HG03565 (cell line): ENCODE results near the gene PDZD4.

ENCODE experiments used
- ATAC-seq: cut with Tn5 transposase; IDR thresholded peaks from one replicate; pipeline ENCODE4 v1.9.1; 2021; ENCODE audit warnings: mild to moderate bottlenecking, moderate library complexity; ENCODE audit not compliant: unreplicated experiment

The PDZD4 gene

DNA sequence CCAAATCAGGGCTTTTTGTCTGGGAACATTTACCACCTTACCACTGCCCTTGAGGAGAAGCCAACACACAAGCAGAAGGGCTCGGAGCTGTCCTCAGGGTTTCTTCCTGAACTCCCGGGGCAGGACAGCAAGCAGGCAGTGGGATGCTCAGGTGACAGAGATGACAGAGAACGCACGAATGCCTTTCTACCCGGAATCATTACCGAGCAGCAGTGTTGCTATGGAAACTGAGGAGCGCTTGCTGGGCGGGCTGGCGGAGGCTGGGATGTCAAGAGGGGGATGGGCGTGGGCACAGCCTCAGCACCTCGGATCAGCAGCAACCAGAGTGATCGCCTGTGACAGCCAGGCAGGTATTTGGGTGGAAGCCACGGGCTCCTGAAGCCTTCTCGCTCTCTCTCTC lies 18.1 kb downstream of the PDZD4 start:
- ATAC-seq: no peak

DNA sequence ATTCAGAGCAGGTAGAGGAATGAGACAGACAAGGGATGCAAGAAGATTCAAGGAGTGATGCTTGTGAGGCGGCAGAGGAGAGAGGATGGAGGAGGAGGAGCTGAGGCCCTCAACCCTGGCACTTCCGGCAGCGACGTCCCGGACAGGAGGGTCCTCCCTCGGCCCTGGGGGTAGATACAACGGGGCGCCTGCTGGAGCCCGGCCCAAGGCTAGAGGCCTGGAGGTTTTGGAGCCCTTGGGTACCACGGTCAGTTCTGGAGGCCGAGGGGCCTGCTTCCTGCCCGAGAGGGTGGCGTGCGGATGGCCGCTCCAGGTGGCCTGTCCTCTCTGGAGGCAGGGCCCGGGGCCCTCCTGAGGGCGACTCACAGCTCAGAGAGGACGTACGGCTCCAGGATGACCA lies 22.4 kb downstream of the PDZD4 start:
- no peak for ATAC-seq

DNA sequence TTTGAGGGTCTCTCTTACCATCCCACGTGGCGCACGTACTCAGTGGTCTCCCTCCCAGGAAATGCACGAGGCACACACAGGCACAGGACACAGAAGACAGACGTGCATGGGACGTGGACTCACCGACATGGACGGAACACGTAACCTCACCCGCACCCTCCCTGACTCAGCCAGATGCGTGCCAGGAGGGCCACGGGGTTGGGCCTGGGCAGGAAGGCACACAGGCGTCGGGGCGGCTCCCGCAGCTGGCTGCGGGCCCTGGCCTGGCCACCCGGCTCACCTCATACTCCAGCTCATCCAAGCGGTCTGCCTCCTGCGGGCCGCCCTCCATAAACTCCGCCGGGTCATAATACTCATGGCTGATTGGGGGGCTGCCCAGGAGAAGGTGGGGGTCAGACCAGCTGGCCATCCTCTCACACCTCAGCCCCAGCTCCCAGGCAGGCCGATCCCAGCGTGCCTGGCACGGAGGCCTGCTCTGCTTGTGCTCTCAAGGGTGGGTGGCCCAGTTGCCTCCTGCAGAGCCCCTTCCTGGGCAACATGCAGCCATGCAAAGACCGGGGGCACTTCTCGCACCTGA lies 23.3 kb downstream of the PDZD4 start:
- ATAC-seq: no peak

DNA sequence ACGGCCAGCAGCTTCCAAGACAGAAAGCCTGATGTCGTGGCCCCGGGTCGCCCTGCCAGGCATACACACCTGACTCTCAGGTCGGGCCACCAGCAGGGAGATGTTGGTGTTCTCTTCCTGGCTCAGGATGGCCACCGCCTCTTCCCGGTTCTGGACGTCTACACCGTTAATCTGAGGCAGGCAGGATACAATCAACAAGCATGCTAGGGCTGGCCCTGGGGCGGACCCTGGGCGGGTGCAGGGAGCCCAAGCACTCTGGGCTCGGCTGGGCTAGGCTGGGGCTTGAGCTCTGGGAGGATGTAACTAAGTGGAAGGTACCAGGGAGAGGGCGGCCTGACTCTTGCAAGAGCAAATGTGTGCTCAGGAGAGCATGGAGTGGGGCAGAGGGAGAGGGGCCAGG lies 24.9 kb downstream of the PDZD4 start:
- ATAC-seq: no peak

DNA sequence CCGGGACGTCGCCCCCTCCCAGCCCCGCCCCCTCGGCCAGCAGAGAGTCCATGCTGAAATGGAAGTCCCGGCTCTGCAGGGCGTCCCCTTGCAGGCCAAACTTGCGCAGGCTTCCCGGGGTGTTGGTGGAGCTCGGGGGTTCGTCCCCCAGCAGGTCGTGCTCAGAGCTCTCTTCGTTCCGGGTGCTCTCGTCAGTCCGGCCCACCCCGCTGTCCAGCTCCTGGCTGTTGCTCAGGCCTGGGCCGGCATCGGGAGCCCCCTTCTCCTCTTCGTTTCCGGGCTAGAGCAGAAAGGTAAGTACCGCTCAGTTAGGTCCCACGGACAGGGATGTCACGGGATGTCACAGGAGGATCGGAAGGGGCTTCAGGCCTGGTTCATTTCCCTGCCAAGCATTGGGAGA lies 25.7 kb downstream of the PDZD4 start:
- ATAC-seq: no peak

DNA sequence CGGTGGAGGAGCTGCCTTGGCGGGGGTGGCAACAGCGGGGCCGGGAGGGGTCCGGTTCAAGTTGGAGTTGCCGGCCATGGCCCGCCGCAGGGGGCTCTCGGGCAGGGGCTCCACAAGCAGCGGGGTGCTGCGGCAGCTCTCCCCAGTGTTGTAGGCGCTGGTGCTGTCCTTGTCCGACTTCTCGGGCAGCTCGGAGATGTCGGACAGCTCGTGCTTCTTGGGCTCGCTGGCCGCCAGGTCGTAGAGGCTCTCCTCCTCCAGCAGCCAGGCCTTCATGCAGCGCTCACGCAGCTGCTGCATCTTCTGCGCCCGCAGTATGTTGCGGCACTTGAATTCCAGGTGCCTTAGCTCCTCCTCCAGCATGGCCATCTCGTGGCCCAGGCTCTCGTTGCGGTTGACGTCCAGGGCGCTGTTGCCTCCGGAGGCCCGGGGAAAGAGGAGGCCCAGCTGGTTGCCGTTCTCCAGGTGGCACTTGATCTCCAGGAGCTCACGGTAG lies 26.2 kb downstream of the PDZD4 start:
- no peak for ATAC-seq

DNA sequence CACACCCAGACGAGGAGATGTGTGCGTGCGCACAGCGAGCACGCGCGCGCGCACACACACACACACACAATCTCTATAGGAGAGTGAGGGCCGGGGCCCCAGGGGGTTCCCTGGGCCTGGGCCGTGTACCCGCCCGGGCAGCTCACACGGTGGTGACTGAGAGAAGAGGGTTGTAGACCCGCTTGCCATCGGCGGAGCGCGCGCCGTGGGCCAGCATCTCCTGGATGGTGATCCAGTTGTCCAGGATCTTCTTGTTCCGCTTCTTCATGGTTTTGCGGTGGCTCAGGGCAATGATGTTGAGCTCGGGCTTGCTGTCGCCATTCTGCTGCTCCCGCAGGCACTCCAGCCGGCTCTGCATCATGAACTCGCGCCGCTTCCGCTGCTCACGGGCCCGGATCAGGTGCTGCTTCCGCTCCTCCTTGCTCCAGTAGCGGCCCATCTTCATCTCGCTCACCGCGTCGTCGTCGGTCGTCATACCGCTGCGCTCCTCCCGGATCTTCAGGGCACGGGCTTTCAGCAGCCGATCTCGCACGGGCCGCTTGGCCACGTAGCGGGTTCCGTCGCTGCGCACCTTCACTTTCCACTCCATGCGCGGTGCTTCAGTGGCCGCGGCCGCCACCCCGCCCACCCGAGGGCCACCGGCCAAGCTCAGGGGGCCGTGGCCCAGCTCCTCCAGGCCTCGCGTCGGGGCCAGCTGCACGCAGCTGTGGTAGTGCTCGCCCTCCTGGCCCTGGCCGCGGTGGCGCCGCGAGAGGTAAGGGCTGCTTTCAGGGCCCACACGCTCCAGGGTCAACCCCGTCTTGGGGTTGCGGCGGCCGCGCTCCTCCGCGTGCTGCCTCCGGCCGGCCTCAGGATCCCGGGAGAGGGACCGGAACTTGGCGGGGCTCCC lies 26.9 kb downstream of the PDZD4 start:
- ATAC-seq: no peak

DNA sequence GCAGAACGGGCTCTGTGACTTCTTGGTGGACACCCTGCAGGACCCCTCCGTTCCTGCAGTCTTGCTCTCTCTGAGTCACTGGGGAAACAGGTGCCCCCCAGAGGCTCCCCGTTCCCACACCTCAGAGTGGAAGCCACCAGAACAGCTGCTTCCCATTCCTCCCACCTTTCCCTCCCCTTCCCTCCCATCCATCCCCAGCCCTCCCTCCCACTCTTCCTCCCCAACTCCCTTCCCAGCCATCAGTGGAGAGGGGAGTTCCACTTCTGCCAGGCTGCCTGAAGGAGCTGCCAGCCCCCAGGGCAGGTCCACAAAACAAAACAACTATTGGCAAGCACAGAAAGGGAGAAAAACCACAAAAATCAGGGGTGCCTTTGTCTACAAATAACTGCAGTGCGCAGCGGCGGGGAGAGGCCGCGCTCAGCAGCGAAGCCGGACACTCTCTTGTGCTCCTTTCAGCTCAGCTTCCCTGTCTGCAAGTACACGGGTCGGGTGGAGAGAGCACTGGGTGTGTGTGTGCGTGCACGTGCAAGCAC lies 27.8 kb downstream of the PDZD4 start:
- no peak for ATAC-seq

DNA sequence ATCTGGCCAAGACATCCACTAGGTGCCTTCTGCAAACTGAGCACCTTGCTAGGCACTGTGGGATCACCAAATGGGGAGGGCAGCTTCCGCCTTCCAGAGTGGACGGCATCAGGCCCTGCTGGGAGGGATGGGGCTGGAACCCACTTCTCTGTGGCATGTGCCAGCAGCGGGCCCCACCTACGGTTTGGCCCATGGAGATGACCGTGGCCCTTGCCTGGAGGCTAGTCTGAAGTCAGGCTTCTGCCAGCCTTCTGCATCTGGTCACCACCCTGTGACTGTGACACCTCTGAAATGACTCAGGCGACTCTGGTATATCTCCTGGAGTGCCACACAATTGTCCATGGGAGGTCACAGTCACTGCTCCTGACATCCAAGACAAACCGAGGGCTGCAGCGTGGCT lies 28.7 kb downstream of the PDZD4 start:
- no peak for ATAC-seq

DNA sequence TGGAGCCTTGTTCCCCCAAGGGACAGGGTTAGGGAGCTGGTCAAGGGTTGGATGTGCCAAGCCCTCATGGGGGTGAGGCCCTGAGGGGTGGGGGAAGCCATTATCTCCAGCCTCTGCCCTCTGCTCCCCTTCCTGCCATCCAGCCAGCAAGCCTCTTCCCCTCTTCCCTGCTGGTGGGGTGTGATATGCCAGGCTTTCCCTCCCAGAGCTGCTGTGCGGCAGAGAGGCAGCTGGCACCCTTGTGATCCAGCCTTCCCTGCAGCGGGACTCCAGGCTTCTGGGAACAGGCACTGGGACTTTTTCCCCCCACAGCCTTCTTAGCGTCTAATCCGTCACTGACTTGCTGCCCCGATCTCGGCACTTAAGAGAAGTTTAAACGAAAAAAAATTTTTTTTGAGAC lies 29.6 kb downstream of the PDZD4 start:
- ATAC-seq: no peak

DNA sequence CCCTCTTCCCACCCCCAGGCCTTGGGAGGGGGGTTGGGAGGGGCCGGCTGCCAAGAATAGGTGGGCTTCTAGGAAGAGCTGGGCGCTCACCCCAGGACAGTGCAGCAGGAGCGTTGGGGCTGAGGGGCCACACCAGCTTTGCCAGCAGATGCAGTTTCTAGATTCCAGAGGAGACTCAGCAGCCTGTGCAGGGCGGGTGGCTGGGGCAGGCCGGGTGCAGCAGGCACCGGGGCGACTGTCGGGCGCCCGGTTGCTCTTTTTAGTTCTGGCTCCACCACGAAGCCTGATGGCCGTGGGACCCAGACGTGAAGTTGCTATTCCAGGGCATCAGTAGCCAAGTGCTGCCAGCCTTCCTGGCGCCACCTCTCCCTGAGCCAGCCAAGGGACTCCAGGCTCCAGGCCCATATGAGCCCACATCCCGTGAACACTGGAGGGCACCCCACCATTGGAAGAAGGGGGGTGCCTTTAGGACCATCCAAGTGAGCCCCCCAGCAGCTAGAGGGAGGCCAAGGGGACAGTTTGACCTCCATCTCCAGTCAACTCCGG lies 30.1 kb downstream of the PDZD4 start:
- ATAC-seq: no peak

DNA sequence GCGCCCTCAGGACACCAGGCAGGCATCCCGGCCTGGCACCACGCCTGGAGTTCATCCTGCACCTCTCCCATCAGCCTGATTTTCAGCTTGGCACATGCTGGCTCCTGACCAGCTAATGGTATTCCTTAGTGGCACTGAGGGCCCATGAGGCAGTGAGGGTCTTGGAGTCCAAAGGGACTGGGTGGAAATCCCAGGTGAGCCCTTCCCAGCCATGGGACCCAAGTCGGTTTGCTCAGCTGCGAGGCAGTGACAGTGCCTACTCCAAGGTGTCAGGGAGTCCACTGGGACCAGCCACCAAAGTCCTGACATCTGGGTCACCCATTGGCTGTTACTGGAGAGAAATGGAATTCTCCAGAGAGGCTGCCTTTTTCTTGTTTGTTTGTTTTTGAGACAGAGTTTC lies 31.0 kb downstream of the PDZD4 start:
- ATAC-seq: no peak

DNA sequence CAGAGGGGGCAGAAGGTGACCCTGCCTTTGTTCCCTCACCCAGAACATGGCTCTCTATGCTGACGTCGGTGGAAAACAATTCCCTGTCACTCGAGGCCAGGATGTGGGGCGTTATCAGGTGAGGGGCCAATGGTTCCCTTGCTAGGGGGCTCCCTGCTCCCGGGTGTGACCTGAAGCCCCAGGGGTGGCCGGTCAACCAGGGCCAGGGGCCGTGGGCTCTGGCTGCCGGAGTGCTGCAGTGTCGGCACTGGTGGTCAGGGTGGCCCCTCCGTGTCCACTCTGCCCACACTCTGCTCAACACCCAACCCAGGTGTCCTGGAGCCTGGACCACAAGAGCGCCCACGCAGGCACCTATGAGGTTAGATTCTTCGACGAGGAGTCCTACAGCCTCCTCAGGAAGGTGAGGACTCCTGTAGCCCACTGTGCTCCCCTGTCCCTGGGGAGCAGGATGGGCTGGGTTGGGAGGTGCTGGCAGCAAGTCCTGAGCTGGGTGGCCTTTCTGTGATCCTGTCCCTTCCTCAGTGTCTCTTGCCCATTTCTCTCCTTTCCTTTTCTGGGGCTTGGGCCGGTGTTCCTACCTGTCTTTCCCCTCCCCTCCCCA lies 32.8 kb downstream of the PDZD4 start:
- no peak for ATAC-seq

DNA sequence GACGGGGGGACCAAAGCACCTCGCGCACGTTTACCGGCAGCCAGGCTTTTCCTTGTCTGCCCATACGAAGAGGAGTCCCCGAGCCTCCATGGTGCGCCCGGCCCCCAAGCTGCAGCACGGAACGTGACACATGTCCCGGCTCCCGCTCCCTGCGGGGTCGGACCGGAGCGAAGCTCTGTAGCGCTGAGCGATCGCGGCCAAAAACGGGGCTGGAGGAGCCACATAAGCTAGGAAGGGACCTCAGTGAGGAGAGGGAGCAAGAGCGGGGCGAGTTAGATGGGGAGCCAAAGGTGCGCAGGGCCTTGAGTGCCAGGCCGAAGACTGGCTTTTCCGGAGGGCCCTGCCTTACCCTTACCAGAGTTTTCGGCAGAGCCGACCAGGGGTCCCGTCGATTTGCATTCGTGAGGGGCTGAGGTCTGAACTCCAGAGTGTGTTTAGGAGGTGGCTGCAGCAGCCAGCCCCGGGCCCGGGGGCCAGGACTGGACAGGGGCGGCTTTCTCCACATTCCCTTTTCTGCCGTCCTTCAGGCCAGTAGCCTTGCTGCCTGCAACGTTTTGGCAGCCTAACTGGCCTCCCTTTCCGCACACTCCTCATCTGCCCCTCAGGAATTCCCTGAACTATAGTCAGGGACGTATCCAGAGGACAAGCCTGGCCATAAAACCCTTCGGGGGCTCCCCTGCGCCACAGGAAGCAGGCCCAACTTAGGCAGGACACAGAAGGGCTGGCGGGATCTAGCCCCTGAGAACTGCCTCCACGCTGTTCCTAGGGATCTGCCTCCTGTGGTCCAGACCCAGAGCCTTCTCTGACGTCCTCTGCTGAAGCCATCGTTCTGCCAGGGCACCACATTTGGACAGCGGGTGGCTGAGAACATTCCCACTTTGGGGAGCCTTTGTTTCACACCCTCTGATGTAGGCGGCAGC lies 35.2 kb downstream of the PDZD4 start:
- no peak for ATAC-seq

DNA sequence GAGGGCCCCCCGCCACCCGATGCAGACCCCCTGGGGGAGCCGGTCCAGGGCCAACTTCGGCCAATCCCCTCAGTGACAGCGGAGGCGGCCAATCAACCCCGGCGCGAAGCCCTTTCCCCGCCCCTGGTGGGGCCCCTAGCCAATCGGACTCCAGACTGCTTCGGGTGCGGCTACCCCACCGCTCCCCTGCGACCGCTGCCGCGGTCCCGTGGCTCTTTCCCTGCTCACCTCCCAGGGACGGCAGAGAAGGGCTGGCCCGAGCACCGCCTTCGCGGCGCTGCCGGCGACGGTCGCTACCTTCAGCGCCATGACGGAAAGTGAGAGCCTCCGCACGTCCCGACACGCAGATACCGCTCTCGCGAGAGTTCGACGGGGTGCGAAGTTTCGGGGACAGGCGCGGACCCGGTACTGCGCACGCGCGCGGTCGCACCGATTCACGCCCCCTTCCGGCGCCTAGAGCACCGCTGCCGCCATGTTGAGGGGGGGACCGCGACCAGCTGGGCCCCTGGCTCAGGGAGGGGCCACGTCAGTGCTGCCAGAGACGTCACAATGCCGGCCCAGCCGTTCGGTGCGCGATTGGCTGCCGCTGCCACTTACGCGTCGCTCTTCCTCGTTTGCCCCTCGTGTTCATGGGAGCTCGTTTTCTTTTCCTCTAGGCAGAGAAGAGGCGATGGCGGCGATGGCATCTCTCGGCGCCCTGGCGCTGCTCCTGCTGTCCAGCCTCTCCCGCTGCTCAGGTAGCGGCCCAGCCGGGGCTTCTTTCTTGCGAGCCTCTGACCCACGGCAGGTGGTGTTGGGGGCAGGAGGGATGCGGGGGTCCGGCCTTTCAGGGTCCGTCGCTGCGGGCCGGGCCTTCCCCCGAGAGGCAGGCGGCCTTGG lies 36.1 kb downstream of the PDZD4 start, which contains the start of the genes IDH3G and SSR4:
IDH3G (minus strand) TSS at position 358 of the 879 bp plus-strand sequence; CDS start at position 309, 49 bp downstream.
SSR4 (plus strand) TSS at position 651 of the 879 bp plus-strand sequence; CDS start at position 671, 20 bp downstream.
- ATAC-seq: peak; percentile 86

DNA sequence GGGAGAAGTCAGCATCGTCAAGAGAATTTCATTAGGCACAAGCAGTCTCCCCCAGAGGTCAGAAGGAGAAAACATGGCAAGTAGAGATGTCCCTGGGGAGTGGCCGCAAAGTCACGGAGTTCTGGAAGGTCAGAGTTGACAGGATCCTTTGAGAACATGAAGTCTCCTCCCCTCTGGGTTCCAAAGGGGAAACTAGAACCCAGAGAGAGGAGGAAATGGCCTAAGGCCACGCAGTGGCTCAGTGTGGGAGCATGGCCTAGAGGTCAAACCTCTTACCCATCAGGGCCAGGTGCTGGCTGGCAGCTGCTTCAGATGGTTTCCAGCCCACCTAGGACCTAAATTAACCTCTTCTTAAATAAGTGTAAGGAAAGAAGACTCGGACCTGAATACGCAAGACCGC lies 37.1 kb downstream of the PDZD4 start:
- ATAC-seq: no peak

DNA sequence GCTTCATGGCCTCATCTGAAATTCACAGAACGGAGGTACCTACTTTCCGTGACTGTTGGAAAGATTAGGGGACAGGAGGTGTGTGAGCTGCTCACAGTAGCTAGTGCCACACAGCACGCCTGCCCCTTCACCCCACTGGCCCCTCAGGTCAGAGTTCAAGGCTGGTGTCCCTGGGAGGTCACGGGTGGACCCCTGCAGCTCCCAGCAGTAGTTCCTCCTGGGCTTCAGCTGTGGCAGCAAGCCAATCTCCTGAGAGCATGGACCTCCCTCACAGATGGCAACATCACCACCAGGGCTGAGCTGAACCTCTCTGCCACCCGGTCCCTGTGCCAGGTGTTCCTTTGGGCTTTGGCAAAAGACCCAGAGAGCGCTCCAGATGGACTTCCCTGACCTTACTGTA lies 38.0 kb downstream of the PDZD4 start:
- no peak for ATAC-seq

DNA sequence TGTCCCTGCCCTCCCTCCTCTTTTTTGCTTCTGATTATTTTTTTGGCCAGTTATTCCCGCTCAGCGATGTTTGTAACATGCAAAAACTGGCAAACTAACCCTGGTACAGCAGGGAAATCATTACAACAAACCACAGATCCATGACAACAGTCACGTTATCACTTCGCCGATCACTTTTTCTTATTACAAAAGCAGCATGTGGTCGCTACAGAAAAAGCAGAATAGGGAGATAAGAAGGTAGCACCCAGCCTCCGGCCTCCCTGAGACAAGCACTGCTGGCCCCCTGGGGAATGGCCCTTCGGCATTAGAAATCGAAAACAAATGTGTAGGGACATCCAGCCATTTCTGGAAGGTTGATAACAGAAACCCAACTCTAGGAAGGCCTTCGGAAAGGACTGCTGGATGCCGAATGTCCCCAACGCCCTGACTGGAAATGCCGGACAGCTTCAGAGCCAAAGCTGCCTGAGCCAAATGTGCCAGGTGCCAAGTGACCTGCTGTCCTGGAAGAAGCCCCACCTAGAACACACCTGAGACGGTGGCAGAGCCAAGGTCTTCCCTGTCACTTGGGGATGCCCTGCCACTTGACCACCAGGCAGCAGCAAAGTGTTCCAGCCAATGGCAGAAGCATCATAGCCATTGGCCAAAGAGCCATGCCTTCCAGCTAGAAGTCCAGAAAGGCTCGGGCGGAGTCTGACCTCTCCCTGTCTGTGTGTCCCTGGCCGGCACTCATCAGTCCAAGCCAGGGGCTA lies 39.1 kb downstream of the PDZD4 start:
- ATAC-seq: no peak
